ENCODE data around the gene MYOZ2.

The MYOZ2 gene

GRCh38 chr4:119135721-119136121 is at the start of gene MYOZ2:
MYOZ2 (plus strand) TSS chr4:119135832; CDS start chr4:119136526, 694 bp downstream.
- DNase-seq (ENCODE audit: low spot score): no peak

DNA sequence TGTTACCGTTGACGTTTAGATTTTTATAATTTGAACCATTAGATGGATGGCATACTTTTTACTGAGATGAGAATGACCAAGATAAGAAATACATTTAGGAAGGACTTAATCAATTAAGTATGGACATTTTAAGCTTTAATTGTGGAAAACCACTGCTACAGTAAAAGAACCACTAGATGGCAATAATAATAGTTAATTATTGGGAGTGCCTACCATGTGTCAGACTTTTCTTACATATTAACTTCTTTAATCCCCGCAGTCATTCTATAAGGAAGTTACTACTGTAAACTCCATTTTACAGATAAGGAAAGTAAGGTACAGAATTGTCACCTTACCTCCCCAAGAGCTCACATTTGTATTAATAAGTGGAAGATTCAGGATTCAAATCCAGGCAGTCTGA is 48.5 kb upstream of the MYOZ2 start:
- no peak for DNase-seq (ENCODE audit: low spot score)

DNA sequence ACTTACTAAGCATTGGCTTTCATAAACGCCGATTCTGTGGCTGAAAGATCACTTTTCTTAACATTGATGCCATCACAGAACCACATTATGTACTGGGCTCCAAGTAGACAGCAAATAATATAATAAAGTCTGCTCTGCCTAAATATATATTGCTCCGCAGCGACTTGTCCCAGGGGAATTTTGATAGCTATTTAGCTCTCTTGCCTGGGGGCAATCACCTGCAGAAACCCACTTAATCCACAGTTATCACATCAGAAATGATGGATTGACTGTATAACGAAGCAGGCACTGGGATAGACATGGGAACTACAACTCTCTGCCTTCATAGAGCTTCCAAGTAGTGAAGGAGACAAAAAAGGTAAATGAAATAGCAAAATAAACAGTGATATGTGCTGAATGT is 48.0 kb upstream of the MYOZ2 start:
- DNase-seq (ENCODE audit: low spot score): no peak

DNA sequence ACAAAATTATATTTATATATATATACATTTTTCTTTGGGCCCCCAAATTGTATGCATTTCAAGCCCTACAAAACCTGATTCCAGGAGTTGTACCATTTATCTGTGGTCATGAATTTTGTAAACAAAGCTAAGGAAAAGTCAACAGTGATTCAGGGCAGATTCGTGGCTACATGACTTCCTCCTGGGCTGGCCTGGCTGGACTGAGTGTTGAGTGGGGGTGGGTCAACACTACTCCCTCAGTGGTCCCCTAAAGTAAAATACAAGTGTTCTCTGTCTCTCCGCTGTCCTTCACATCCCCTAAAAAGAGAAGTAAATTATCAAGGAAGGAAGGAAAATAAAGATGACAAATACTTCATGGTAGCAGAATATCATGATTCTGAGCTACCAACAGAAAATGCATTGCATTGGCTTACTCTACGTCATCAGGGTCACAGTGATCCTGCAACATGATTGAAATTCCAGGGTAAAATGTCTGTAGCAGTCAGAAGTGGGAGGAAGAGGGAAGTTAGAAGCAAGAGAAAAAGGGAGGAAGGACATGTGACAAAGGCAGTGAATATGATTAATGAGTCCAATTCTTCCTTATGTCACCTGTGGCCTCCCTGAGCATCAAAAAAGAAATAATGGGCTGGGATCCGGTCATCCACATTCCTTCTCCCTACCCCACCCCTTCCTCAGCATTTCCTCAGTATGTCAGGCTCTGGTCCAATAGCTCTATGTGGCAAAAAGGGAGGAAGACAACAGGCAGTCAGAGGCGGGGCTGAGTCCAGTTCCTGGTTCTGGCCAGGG is 42.4 kb upstream of the MYOZ2 start:
- DNase-seq (ENCODE audit: low spot score): no peak

- DNase-seq (ENCODE audit: low spot score): no peak
These were observed 38.2 kb upstream of the MYOZ2 start for GRCh38 chr4:119097282-119097900.

- no peak for DNase-seq (ENCODE audit: low spot score)
These were observed 37.3 kb upstream of the MYOZ2 start for GRCh38 chr4:119098306-119098705.

DNA sequence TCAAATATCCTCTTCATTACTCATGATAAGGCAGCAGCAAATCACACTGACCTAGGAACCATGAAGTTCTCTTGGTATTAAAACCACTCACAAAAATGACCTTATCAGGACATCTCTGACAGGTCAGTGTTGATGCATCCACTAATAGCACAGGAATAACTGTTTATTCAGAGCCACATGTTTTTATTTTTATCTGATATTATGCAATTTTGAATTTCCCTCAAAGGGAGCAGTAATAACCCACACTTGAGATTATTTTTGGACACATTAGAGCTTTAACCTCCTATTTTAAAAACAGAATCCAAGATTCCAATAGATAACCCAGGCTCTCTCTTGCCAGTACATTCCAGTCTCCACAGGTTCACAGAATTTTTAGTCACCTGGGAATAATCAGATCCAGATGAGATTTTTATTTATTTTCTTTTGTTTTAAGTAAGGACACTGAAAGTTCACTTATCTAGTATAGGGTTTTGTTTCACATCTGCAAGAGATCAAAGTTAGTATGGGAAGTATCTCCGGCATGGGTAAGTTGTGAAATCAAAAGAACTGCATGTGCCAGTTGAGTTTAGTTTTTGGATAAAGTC is 36.3 kb upstream of the MYOZ2 start:
- DNase-seq (ENCODE audit: low spot score): no peak

GRCh38 chr4:119100655-119101054 is 35.0 kb upstream of the MYOZ2 start:
- DNase-seq (ENCODE audit: low spot score): no peak

GRCh38 chr4:119103263-119103662 is 32.4 kb upstream of the MYOZ2 start:
- DNase-seq (ENCODE audit: low spot score): no peak

DNA sequence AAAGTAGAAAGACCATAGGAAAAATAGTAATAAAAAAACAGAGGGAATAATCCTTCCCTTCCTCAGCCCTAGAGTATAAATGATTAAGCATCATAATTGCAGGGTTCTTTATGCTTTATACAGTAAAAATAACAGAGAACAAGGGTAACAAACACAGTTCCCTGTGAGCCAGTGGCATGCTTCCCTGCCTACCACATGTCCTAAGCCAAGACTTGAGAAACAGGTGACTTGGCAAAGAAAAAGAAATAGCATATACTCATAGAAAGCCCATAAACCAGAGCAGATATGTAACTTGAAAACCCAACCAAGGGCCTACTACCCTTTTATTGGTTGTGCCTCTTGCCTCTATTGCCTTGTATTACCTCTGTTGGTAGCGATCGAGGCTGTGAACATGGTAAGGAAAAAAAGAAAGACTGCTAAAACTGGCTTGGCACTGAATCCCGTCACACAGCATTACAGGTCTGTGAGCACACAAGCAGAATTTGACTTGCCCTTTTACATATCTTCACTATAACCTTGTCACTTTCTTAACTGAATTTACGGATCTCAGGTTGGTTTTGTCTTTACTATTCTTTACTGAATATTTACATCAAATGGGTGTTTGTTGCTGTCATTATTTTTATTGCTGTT is 30.9 kb upstream of the MYOZ2 start:
- DNase-seq (ENCODE audit: low spot score): no peak

DNA sequence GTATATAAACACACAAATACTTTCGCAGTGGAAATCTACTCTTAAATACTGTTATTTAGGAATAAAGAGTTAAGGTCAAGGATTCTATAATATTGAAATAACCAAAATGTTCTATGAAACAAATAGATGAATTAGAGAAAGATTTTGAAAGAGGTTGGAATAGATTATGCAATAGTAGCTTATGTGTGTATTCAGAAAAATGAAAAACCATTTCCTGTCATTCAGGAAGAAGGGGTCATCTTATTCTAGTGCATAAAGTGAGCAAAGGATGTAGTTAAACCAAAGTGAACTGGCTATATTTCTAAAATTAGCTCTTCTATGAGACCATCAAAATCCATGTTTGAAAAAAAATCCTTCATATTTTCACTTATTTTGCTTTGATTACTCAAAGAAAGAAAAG is 30.0 kb upstream of the MYOZ2 start:
- DNase-seq (ENCODE audit: low spot score): no peak

DNA sequence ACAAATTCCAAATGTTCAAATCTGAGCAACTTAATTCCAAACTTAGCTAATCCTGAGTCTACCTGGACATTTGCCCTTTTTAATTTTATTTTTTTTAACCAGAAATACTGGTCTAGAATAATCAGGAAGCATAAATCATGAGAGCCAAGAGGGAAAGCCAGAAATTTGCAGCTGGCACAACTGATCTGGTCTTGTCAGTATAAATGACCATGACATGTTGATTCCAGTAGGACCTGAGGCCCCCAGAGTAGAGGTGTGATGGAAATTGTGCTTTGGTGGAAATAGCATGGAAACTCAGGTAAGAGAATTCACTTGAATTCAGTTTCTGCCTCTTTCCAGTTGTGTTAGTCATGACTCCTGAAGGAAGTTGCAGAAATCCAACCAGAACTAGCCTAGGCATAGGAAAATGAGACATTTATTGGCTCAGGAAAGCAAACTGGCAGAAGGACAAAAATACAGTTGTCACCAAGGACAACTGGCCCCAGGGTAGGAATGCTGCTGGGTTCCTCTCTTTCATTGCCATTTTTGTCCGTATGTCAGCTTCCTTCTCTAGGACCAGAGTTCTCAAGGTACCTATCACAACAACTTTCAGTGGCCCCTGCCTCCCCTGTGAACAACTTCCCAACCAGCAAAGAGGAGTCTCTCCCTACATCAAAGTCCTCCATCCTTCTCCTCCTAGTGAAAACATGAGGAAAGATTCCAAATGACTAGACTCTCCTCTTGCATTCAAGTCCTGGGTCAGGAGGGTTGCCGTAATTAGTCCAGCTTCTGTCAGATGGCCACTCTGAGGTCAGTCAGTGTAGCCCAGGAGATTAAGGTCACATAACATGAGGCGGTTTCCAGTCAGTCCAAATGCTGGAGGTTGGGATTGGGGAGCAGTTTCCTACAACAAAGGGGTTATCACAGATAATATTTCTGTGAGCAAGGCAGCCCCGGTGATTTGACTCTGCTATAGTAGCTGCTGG is 29.3 kb upstream of the MYOZ2 start:
- DNase-seq (ENCODE audit: low spot score): no peak

DNA sequence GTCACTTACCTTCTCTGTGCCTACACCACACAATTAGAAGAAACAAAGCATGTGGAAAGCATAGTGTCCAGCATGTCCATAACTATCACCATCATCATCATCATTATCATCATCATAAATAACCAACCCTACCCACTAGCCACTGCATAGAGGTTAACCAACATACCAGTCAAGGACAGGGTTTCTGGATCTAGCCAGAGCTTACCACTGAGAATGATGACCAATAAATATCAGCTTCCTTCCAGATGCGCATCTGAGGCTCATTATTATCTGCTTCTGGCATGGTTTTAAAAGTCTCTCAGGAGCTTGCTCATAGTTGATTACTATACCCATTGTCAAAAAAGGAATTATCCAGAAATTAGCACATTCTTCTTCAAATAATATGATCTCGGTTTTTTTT is 25.5 kb upstream of the MYOZ2 start:
- no peak for DNase-seq (ENCODE audit: low spot score)

DNA sequence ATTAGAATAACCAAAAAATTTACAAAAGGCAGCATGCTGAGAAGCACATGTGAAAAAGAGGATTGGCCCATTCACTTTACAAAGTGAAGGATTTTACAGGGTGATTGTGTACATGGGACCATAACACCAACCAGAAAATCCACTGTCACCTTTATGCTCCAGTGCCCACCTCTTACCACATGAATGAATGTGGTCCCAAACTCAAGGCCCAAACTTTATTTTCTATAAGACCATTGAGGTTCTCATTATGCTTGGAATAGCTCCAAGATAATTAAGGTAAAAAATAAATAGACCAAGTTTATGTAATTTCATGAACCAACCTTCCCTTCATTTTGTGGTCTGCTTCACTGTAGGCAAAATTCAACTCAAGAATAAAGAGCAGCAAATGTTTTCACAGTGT is 24.3 kb upstream of the MYOZ2 start:
- no peak for DNase-seq (ENCODE audit: low spot score)

- DNase-seq (ENCODE audit: low spot score): no peak
These were observed 22.5 kb upstream of the MYOZ2 start for GRCh38 chr4:119113033-119113655.

GRCh38 chr4:119116021-119116420 is 19.6 kb upstream of the MYOZ2 start:
- no peak for DNase-seq (ENCODE audit: low spot score)

DNA sequence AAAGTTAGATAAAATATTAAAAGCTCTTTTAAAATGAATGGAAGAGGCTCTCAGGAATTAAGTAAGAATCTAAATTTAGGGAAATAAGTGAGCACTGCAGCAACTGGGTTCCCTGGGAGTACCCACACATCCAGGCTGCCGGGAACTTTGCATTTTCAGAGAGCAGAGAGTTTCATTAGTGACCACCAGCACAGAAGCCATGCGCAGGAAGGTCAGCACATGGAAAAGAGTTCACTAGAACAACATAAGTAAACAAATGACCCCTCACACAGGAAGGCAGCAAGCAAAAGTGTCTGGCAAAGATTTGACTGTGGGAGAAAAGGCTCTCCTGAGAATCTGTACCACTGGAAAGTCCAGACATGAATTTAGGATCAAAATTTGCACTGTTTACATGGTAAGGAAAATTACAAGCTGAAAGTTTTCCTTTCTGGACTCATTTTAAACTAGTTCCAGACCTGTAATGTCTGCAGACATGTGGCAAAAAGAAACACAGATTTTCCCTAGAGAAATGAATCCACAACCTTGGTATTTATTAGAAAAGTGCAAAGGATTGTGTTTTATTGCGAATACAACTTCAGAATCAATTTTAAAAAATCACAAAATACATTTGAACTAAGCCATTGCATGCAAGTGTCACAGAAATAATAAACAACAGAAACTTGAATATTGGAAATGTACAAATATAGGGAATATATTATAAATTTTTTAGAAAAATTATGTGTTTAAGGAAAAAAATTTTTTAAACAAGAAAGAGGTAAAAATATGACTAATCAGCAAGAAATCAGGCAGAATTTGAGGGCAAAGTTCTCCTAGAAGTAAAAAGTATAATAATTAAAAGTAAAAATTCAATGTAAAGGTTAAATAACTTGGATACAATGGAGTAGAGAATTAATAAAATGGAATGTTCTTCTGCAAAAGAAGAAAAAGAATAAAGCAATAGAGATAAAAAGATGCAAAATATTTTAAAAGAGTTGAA is 18.4 kb upstream of the MYOZ2 start:
- DNase-seq (ENCODE audit: low spot score): no peak

DNA sequence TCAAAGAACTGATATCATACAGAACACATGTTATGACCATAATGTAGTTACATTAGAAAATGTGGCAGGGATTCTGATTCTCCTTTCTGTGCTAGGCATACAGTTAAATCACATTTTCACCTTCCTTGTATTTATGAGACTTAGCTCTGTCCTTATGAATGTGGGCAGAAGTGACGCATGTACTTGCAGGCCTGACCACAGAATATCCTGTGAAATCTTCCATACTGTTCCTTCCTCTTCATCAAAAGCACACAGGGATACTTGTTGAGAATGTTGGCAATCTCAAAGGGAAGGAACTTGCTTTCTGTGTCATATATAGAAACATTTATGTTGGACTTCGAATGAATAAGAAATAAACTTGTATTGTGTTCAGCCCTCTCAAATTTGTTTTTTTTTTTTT is 17.2 kb upstream of the MYOZ2 start:
- no peak for DNase-seq (ENCODE audit: low spot score)

- no peak for DNase-seq (ENCODE audit: low spot score)
These were observed 11.3 kb upstream of the MYOZ2 start for GRCh38 chr4:119124352-119124751.

- DNase-seq (ENCODE audit: low spot score): no peak
These were observed 9.7 kb upstream of the MYOZ2 start for GRCh38 chr4:119125931-119126330.
